Esophagus muscularis mucosa (tissue), 4 donors: ENCODE data around the gene TBC1D22A. TPM values are rescaled to one million over a fixed set of nuclear protein-coding genes. Genes with fewer than 3 reads are reported as not detected.

Source experiments
- DNase-seq: peaks from one replicate; pipeline ENCODE4 v3.0.0-alpha.2; 2017; ENCODE audit errors: extremely low spot score
- H3K27ac ChIP-seq, 4 donors: fragments of 200-600 bp; sonication (generic); replicated peaks in 1 of 4; 1 replicate in 3 of 4; 2 replicates in 1 of 4; pipeline ENCODE4 v1.5.1; 2016 to 2019; ENCODE audit warnings: mild to moderate bottlenecking in 1 of 4
- H3K27me3 ChIP-seq, 4 donors: fragments of 200-600 bp; sonication (generic); one replicate each; pipeline versions ENCODE4 v1.5.1 to v1.6.0; 2016 to 2019
- H3K36me3 ChIP-seq, 4 donors: fragments of 200-600 bp; sonication (generic); one replicate each; pipeline ENCODE4 v1.5.1; 2016 to 2019
- H3K4me1 ChIP-seq, 4 donors: fragments of 200-600 bp; sonication (generic); one replicate each; pipeline ENCODE4 v1.5.1; 2016 to 2019
- H3K4me3 ChIP-seq, 4 donors: fragments of 200-600 bp; sonication (generic); 1 replicate in 2 of 4; 2 replicates in 2 of 4; pipeline ENCODE4 v1.5.1; 2016 to 2019; ENCODE audit warnings: mild to moderate bottlenecking in 4 of 4, moderate library complexity in 1 of 4
- H3K9me3 ChIP-seq, 4 donors: fragments of 200-600 bp; sonication (generic); 1 replicate in 3 of 4; 2 replicates in 1 of 4; pipeline ENCODE4 v1.5.1; 2016 to 2019
- EP300 ChIP-seq: sonication (generic); formaldehyde crosslinking; IDR thresholded peaks from one replicate; pipeline ENCODE4 v1.6.1; 2017; ENCODE audit warnings: antibody characterized with exemption
- POLR2A ChIP-seq: fragments of 450-650 bp; IDR thresholded peaks from one replicate; pipeline ENCODE4 v1.6.1; 2017; ENCODE audit warnings: antibody characterized with exemption, moderate library complexity, mild to moderate bottlenecking, low read depth
- POLR2AphosphoS5 ChIP-seq, 2 donors: sonication (generic); formaldehyde crosslinking; IDR thresholded peaks; one replicate each; pipeline ENCODE4 v1.6.1; 2017; ENCODE audit warnings: antibody characterized with exemption in 2 of 2
- WGBS: methylation state at CpG from one replicate; pipeline ENCODE4 v1.1.5; 2018; 5-methylcytosine and 5-hydroxymethylcytosine counted together
- intact Hi-C: fragments of 100-400 bp; cut with DNase I; formaldehyde crosslinking; loops from one replicate; pipeline ENCODE4 v1.15.1; 2023
- total RNA-seq, 4 donors: library from RNA; depleted of rRNA; stranded (reverse); fragments of >200 nt; gene quantifications; one replicate each; pipeline versions ENCODE4 v1.1.0 to v1.2.1, GENCODE V29; 2016
- TF ChIP-seq, protein P1 (sequence below), 3 experiments: fragments of 200-600 bp in 2 of 3; fragments of 450-650 bp in 1 of 3; sonication (generic) in 2 of 3; IDR thresholded peaks; one replicate each; pipeline ENCODE4 v1.5.1; 2017 to 2019; ENCODE audit warnings: antibody characterized with exemption in 3 of 3, mild to moderate bottlenecking in 2 of 3, moderate library complexity in 1 of 3

The TBC1D22A gene
- total RNA-seq, 4 donors from 2014 or later = 15.2 to 20.7 (median 18.8) TPM

DNA sequence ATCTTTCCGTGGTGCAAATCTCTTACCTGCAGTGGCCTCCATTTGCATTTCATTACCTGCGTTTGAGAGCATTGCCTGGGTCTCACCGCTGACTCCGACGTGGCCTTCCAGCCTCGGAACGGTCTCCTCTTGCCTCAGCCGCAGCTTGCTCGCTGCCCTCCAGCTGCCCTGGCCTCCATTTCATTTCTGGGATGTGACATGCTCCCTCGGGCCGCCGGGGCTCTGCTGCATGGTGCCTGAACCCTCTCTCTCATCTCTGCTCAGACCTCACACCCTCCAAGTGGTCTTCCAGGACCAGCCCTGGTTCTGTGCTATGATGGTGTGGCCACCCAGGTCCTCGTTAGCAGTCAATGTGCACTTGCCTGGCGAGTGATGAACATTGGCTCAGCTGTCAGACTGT lies 229.2 kb downstream of the TBC1D22A start:
- Histone ChIP-seq H3K4me3 (no peak overlapping the region), H3K9me3 (no peaks in the 10 kb centered on the region), H3K27ac (no peak overlapping the region), H3K36me3 (peaks cover 11 to 28% (median 24%) of the 10 kb centered on the region in 4 donors), H3K27me3 (no peaks in the 10 kb centered on the region), H3K4me1 (peaks cover 4 to 17% (median 14%) of the 10 kb centered on the region in 4 donors)
- TF ChIP-seq, protein P1, sequence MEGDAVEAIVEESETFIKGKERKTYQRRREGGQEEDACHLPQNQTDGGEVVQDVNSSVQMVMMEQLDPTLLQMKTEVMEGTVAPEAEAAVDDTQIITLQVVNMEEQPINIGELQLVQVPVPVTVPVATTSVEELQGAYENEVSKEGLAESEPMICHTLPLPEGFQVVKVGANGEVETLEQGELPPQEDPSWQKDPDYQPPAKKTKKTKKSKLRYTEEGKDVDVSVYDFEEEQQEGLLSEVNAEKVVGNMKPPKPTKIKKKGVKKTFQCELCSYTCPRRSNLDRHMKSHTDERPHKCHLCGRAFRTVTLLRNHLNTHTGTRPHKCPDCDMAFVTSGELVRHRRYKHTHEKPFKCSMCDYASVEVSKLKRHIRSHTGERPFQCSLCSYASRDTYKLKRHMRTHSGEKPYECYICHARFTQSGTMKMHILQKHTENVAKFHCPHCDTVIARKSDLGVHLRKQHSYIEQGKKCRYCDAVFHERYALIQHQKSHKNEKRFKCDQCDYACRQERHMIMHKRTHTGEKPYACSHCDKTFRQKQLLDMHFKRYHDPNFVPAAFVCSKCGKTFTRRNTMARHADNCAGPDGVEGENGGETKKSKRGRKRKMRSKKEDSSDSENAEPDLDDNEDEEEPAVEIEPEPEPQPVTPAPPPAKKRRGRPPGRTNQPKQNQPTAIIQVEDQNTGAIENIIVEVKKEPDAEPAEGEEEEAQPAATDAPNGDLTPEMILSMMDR (IDR thresholded peaks at IDR 0.05) = no peak
- no peak for TF ChIP-seq EP300
- no peak for TF ChIP-seq POLR2AphosphoS5 (IDR thresholded peaks at IDR 0.05)
- TF ChIP-seq POLR2A = no peak
- WGBS = 89% methylated on average over 12 of the region's 14 CpGs
- intact Hi-C loops = no loop called here
- no peak for DNase-seq

DNA sequence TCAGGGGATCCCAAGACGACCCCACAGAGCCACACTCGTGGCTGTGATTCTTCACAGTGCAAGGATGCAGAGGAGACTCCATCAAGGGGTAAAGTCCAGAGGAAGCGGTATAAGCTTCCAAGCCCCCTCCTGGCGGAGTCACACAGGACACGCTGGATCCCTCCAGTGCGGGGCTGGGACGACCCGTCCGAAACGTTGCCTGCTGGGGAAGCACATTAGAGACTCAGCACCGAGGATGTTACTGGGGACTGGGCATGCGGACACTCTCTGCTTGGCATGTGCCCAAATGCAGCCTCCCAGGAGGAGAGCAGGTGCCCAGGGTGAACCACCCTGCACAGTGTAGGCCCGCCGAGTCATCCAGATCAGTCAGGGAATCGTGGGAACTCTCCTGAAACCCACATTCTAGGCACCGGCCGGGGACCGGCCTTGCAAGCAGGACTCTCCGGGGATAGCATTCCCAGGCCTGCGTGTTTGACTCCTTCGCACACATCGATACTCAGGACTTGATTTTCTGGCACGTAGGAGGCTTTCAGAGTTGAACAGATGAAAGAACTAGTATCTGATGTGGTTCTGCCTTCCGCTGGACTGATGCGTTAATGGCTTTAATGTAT lies 229.8 kb downstream of the TBC1D22A start:
- H3K27ac ChIP-seq = no peak overlapping the region
- no peaks in the 10 kb centered on the region for H3K27me3 ChIP-seq
- peaks cover 4 to 17% (median 14%) of the 10 kb centered on the region in 4 donors for H3K4me1 ChIP-seq
- DNase-seq = no peak
- TF ChIP-seq EP300 (no peak), POLR2AphosphoS5 (IDR thresholded peaks at IDR 0.05) (no peak), POLR2A (no peak)
- TF ChIP-seq, protein P1 (IDR thresholded peaks at IDR 0.05) = no peak
- no peak overlapping the region for H3K4me3 ChIP-seq
- 88% methylated on average over 19 of the region's 25 CpGs for WGBS
- H3K9me3 ChIP-seq = no peaks in the 10 kb centered on the region
- peaks cover 11 to 28% (median 24%) of the 10 kb centered on the region in 4 donors for H3K36me3 ChIP-seq
- intact Hi-C loops = no loop called here

DNA sequence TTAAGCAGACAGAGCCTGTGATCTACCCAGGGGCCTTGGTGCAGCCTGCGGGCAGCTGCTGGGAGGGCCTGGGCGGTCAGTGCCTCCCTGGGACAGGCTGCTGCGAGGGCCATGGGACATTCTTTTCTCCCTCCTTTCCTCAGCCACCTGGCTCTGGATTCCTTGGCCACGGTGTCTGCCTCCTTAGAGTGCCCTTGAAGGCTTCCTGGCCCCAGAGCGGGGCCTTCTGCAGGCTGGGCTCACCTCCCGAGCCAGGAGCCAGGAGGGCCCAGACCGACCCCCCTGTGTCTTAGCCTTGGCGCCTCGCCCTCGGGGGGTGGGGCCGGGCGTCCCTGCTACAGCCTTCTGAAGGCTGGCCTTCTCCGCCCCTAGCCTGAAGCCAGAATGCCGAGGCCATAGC lies 231.2 kb downstream of the TBC1D22A start:
- Histone ChIP-seq H3K27me3 (no peaks in the 10 kb centered on the region), H3K27ac (no peak overlapping the region), H3K4me1 (peaks cover 4 to 17% (median 14%) of the 10 kb centered on the region in 4 donors), H3K36me3 (peaks cover 11 to 41% (median 26%) of the 10 kb centered on the region in 4 donors), H3K4me3 (no peak overlapping the region), H3K9me3 (no peaks in the 10 kb centered on the region)
- TF ChIP-seq POLR2AphosphoS5 (IDR thresholded peaks at IDR 0.05) (no peak), EP300 (no peak)
- TF ChIP-seq, protein P1 (IDR thresholded peaks at IDR 0.05) = no peak
- 67% methylated on average over 13 of the region's 14 CpGs for WGBS
- DNase-seq = no peak
- intact Hi-C loops = no loop called here

DNA sequence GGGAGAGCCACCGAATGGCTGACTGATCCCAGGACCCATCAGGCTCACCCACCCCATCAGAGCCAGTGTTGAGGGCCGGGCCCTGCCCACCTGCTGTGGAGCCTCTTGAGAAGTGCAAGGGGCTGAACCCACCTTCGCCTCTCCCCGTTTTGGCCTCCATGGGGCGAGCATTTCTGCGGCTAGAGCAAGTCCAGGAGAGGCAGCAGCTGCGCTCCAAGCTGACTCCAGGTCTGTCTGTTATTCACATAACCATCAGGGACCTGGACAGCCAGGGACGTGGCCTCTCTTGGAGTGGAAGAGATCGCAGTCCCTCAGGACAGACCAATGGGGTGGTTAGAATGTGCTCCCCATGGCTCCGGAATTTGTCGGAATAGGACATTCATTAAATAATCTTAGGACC lies 231.8 kb downstream of the TBC1D22A start:
- no peak for DNase-seq
- TF ChIP-seq POLR2A (no peak), EP300 (no peak), POLR2AphosphoS5 (IDR thresholded peaks at IDR 0.05) (no peak)
- TF ChIP-seq, protein P1 (IDR thresholded peaks at IDR 0.05) = no peak
- intact Hi-C loops = no loop called here

DNA sequence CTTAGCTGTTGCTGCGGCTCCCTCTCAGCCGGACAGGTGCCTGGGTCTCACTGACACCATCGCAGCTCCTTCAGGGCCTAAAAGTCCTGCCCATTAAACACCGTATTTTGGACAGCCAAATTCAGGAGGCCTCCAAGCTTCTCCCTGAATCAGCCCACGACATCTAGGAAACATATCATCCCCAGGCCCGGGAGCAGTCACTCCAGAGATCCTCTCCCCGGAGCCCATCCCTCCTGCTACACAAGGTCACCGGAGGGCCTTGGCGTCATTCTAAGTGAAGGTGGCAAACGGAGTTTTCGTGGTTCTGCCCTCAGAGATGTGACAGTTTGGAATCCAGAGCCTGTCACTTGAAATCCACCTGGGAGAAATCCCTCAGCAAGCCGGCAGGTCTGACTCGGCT lies 232.5 kb downstream of the TBC1D22A start:
- intact Hi-C loops = no loop called here
- Histone ChIP-seq H3K36me3 (peaks cover 11 to 42% (median 26%) of the 10 kb centered on the region in 4 donors), H3K9me3 (no peaks in the 10 kb centered on the region), H3K27me3 (no peaks in the 10 kb centered on the region), H3K27ac (no peak overlapping the region), H3K4me1 (peaks cover 4 to 17% (median 14%) of the 10 kb centered on the region in 4 donors), H3K4me3 (no peak overlapping the region)
- DNase-seq = no peak
- TF ChIP-seq POLR2AphosphoS5 (IDR thresholded peaks at IDR 0.05) (no peak), POLR2A (no peak), EP300 (no peak)
- TF ChIP-seq, protein P1 (IDR thresholded peaks at IDR 0.05) = no peak
- WGBS = 89% methylated on average over 13 of the region's 13 CpGs

More for the DNA sequence above, 231.8 kb downstream of the TBC1D22A start:
- Histone ChIP-seq H3K27me3 (no peaks in the 10 kb centered on the region), H3K36me3 (peaks cover 11 to 42% (median 26%) of the 10 kb centered on the region in 4 donors), H3K4me1 (peaks cover 4 to 17% (median 14%) of the 10 kb centered on the region in 4 donors), H3K27ac (no peak overlapping the region), H3K9me3 (no peaks in the 10 kb centered on the region), H3K4me3 (no peak overlapping the region)
- WGBS = 87% methylated on average over 9 of the region's 11 CpGs
